CD4-positive, alpha-beta T cell treated with Interleukin-12 subunit alpha and Interleukin-12 subunit beta, for 1 hour (primary cell): ENCODE measurements around the gene EEFSEC.

Source experiments
- DNase-seq: peaks from one replicate; pipeline ENCODE4 v3.0.0-alpha.2; 2020

Gene EEFSEC

GRCh38 chr3:128245460-128245859, 92.2 kb downstream of the EEFSEC start:
- DNase-seq, result no peak

GRCh38 chr3:128247666-128248409, 94.6 kb downstream of the EEFSEC start:
- no peak for DNase-seq

DNA sequence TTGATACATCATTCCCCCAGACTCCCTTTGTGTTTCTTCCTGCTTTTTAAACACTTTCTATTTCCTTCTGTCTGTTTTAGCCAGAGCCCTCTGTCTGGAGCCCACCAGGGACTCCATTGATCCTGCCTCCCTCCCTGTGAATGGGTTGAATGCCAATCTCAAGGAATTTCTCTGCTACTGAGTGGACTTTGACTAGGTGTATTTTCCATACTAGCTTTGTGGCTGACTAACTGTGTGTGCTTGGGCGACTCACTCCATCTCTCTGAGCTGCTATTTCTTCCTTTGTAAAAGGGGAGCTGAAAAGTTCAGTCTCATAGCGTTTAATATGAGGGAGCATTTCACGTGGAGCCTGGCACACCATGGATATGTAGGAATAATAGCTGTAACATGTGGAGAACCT, 98.8 kb downstream of the EEFSEC start:
- no peak for DNase-seq

- DNase-seq, result no peak
These were observed 99.9 kb downstream of the EEFSEC start for GRCh38 chr3:128253150-128253549.

- DNase-seq, result no peak
These were observed 100.8 kb downstream of the EEFSEC start for GRCh38 chr3:128254066-128254590.

DNA sequence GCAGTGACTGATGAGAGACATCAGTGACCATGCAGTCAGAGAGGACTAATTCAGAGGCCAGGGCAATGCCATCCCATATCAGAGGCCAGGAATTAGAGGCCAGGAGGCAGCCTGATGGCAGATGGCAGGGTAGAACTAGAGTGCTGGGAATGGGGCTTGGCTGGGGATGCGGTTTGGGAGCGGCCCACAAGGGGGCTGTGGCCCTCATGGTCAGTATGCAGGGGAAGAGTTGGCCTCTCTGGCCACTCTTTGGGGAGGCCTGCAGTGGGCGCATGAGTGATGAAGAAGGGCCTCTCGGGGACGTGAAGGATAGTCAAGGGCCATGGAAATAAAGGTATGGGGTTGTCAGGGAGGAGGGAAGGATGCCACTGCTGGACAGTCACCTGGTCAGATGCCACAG, 101.7 kb downstream of the EEFSEC start:
- no peak for DNase-seq

DNA sequence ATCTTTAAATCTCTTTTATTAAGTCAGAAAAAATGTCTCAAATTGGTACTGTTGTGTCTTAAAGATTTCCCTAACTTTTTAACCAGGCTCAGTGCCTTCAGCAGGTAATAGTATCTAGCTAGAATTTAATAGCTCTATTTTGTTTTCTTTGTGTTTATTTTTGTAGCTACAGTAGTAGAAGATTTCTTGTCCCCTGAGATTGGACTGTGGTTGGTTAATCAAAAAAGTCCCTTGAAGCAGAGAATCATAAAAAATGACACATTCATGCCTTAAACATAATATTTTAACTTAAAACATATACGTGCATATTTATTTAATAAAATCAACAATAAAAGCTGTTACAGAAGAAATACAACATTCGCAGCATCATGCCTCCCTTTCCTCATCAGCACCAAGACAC, 102.8 kb downstream of the EEFSEC start:
- no peak for DNase-seq

DNA sequence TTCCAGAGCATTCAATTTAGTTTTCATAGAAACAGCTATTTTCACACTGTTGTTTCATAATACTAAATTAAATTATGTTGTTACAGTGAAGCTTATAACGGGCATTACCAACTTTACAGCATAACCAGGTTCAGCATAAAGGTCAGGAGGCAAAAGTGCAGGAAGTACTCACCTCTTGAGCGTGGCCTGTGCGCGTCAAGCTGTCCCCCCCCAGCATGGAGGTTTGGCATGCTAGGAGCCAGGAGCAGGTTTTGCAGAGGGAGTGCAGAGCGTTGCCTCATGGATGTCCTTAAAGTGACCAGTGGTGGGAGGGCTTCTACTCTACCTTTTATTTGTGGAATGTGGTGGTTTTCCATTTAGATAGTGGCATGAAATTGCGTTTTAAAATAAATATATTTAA, 104.4 kb downstream of the EEFSEC start:
- no peak for DNase-seq

- no peak for DNase-seq
These were observed 107.0 kb downstream of the EEFSEC start for GRCh38 chr3:128260275-128260674.

DNA sequence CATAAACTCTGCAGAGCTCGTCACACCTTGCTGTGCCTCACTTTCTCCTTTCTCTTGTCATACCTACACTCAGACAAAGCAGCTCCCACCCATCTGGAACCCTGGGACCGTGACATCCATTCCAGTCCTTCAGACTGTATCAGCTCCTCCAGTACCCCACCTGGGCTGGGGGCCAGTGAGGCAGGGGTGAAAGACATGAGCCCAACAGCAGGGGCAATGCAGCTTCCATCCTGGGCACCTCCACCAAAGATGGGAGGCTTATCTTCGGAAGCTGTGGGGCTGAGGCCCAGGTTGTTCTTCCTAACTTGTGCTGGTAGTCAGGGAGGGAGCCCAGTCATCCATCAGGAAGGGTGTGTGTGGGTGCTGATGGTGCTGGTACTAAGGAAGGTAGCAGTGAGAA, 109.2 kb downstream of the EEFSEC start:
- DNase-seq, result no peak

GRCh38 chr3:128263118-128263517, 109.8 kb downstream of the EEFSEC start:
- DNase-seq, result no peak

DNA sequence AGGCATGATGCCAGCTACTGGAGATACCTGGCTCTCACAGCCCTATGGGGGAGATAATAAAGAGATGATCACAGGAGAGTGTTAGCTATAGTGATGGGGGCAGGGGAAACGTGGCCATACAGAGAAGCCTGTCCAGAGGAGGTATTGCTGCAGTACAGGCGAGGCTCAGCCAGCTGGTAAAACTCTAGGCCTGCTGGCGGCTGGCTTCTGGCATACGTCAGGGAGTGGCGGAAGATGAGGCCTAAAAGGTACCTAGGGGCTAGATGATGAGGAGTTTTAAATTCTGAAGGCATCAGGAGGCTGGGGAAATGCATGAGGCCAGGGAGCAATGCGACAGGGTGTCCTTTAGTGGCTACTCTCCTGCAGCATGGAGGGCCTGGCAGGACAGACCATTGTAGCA, 110.7 kb downstream of the EEFSEC start:
- no peak for DNase-seq

DNA sequence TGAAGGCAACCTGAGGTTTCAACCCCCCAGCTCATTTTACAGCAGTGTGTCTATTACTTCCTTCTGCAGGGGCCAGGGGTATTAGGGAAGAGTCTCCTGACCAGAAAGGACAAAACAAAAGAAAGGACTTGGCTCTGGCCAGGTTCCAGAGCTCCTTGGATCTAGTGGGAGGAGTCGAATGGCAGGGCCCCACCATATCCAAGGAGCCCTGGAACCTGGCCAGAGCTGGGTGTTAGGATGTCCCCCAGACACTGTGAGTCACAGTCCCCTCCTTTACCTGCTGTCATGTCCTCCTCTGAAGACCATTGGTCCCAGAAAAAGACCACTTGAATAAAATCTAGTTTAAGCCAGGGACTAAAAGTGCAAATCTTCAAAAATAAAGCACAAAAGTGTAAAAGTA, 113.2 kb downstream of the EEFSEC start:
- DNase-seq, result no peak

DNA sequence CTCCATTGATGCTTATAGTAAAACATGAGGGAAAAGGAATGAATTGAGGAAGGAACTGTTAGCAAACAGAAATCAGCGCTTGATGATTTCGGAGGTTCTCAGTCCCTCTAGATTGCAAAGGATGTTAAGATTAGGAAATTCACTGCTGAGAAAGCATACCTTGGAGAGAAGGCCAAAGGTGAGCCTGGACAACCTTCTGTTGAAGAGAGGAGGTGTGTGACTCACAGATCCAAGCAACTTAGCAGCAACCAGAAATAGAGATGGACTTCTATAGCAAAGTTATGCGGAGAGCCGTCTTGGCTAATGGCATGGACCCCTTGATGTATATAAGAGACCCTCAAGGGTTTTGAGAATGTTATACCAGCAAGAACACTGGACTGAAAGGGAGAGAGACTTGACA, 114.3 kb downstream of the EEFSEC start:
- DNase-seq, result no peak

DNA sequence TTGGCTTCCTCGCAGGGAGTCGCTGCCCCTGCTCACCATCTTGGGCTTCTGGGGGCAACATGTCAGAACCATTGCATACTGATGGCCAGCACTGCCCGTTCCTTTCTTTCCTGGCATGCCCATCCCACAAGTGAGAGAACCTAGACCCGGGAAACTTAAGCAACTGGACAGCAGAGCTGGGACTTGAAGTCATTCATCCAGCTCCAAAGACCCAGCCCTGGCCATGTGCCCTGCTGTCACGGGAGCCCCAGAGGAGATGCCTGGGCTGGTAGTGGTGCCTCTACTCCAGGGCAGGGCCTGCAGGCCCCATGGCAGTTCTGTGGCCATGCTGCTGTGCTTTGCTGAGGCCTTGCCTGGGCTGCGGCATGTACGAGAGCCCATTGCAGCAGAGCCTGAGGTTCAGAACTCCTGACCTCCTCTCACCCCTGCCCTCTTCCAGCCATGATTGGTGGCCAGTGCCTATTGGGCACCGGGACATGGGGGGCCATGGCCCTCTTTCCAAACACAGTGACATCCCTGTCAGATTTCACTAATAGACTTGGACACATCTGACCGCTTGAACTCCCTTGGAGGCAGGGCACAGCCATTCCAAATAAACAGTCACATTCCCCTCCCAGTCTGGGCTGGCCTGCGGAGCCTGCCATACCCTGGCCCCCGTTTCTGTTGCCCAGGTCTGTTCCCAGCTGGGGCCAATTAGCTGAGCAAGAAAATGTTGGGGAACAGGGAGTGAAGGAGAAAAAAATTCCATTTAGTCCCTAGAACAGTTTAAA, 115.9 kb downstream of the EEFSEC start:
- DNase-seq, result no peak

DNA sequence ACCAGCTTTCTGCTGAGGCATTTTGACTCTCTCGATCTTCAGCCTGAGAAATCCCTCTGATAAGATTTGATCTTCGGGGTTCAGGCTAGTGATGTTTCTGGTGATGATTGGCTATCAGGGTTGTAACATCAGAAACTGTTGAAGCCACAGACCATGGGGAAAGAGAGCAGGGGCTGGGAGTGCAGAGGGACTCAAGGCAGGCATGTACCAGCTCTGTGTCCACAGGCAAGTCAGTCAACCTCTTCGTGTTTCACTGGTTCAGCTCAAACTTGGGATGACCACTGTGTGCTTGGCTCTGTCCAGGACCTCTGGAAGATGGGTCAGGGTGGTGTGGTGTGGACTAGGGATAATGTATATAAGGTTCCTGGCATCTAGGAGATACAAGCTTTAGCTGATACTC, 116.5 kb downstream of the EEFSEC start:
- DNase-seq, result no peak

DNA sequence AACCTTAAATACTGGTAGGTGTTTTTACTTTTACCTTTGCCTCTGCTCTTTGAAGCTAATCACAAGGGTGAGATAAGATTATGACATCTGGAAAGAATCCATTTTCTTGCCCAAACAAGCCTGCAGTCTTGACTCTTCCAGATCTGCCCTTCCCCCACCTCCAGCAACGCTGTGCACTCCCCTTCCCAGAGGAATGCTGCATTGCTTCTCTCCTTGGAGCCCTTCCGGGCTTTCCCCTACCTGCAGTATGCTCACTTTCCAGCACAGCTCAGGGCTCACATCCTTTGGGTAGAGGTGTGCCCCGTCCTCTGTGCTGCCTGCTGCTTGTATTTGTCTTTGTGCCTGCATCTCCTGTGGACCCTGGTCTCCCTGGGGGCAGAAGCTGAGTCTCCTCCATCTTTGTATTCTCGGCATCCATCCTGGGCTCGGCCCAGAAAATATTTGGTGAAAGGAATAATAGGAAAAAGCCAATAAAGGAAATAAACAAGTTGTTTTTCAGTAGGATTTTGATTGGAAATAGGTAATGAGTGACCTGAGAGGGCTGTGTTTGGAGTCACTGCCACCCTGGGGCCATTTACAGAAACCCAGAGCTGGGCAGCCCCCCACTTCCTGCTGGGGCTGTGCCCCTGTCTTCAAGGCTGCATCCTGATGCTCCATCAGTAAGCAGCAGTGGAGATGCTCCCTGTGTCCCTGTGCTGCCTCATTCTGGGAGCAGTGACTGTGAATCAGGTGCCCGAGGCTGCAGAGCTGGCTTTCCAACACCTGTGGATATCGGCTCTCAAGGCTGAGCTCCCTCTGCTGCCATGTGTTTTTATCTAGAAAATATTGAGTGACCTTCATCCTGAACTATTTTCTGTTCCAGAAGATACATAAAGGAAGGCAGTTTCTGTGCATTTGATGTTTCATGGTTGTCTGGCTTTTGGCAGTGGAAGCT, 117.5 kb downstream of the EEFSEC start:
- DNase-seq, result no peak

DNA sequence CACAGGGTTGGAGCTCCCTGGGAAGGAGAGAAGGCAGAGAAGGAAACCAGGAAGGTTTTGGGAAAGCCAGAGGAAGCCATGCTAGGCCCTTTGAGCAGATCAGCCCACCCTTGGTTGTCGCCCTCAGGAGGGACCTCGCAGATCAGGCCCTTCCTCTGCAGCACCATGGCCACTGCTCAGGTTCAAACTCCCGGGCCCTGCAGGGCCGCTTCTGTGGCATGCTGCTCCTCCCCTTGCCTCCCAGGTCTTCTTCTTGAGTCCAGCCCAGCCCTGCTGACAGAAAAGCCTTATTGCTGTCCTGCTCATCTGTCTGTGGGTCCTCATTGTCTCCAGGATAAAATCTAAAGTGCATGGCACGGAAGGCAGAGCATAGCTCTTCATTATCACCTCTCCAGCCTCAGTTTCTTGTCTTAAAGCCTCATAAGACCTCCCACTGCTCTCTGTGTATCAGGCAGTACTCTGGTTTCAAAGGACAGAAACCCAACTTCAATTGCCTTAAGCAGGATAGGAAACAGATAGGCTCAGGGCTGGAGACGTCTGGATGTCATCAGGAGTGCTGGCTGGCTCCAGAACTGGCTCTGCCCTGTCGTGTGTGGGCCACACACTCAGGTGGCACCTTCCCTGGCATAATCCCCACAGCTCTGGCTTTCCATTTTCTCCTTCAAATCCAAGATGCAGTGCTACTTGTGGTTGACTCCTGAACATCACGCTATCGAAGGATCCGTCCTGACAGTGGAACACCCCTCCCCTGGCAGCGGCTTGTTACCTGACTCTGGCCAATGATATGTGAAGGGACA, 118.5 kb downstream of the EEFSEC start:
- DNase-seq, result no peak

GRCh38 chr3:128273109-128273840, 120.0 kb downstream of the EEFSEC start:
- no peak for DNase-seq

DNA sequence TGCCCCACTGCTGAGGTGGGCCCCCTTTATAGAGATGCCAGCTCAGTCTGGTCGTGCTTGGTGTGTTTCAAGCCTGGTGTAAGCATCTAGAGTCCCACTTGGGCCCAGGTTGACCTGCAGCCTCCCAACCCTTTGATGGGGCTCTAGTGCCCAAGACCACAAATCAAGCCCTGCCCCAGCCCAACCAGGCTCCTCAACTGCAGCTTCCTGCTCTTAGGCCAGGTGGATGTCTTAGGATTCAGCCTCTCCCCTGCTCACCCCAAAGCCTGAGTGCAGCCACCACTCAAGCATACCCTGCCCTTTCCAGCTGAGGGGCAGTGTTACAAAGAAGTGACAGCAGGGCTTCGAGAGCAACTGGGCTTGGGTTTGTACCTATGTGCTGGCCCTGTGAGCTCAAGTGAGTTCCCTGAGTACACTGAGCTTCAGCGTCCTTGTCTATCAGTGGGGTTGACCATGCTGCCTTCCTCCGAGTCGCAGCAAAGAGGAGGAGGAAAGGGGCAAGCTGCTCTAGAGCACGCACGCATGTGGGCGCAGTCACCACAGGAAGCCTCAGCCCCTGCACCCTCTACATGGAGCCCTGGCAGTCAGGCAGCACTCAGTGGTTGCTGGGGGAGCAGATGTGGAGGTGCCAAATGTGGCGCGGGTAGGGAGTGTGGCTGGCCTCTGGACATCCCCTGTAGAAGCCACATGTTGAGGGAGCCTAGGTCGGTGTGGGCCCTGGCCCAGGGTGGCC, 120.7 kb downstream of the EEFSEC start:
- DNase-seq, result no peak

GRCh38 chr3:128274837-128275236, 121.6 kb downstream of the EEFSEC start:
- DNase-seq, result no peak
